ENCODE measurements around the gene BANF1.

Gene BANF1

DNA sequence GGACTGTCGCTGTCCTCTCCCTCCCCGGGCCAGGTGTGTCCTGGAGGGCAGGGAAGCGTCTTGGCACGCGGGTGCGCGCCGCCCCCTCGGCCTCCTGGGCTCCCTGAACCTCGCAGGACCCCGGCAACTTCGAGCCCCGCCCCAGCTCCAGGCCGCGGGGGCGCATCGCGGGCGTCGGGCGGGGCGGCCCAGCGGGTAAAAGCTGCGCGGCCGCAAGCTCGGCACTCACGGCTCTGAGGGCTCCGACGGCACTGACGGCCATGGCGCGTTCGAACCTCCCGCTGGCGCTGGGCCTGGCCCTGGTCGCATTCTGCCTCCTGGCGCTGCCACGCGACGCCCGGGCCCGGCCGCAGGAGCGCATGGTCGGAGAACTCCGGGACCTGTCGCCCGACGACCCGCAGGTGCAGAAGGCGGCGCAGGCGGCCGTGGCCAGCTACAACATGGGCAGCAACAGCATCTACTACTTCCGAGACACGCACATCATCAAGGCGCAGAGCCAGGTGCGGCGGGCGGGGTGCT is 9.5 kb downstream of the BANF1 start, which contains the start of gene CST6:
Gene CST6 (plus strand): TSS at position 224 of the 519 bp plus-strand sequence. CDS start 37 bp downstream, at position 261.
- TF ChIP-seq, protein P1, sequence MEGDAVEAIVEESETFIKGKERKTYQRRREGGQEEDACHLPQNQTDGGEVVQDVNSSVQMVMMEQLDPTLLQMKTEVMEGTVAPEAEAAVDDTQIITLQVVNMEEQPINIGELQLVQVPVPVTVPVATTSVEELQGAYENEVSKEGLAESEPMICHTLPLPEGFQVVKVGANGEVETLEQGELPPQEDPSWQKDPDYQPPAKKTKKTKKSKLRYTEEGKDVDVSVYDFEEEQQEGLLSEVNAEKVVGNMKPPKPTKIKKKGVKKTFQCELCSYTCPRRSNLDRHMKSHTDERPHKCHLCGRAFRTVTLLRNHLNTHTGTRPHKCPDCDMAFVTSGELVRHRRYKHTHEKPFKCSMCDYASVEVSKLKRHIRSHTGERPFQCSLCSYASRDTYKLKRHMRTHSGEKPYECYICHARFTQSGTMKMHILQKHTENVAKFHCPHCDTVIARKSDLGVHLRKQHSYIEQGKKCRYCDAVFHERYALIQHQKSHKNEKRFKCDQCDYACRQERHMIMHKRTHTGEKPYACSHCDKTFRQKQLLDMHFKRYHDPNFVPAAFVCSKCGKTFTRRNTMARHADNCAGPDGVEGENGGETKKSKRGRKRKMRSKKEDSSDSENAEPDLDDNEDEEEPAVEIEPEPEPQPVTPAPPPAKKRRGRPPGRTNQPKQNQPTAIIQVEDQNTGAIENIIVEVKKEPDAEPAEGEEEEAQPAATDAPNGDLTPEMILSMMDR (IDR thresholded peaks at IDR 0.05; ENCODE audit: control insufficient read depth, extremely low read depth, insufficient read depth), result no peak
- DNase-seq (ENCODE audit: low read depth), result no peak
- no peak within 1 kb of the TSS for H3K4me3 ChIP-seq (ENCODE audit: low read depth, low read length)

- H3K4me3 ChIP-seq (ENCODE audit: low read depth, low read length), result no peak overlapping the region
- DNase-seq (ENCODE audit: low read depth), result no peak
- TF ChIP-seq, protein P1 (IDR thresholded peaks at IDR 0.05; ENCODE audit: control insufficient read depth, extremely low read depth, insufficient read depth), result no peak
These were observed 10.2 kb downstream of the BANF1 start for GRCh38 chr11:66012371-66012945.

- TF ChIP-seq, protein P1 (IDR thresholded peaks at IDR 0.05; ENCODE audit: control insufficient read depth, extremely low read depth, insufficient read depth), result no peak
- DNase-seq (ENCODE audit: low read depth), result no peak
- H3K4me3 ChIP-seq (ENCODE audit: low read depth, low read length), result no peak overlapping the region
These were observed 10.9 kb downstream of the BANF1 start for GRCh38 chr11:66012946-66013761.

DNA sequence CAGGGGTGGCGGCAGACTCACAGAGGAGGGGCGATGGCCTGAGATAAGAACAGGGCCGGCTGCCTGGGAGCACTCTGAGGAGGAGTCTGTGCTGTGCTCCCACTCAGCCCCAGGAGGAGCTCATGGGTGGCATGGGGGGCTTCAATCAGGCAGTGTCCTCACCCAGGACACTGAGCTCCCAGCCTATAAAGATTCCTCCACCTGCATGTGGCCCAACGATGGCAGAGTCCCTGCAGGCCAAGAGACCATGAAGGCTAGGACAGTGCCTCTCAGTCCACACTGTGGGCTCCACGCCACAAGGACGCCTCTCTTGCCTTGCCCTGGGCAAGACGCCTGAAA is 11.4 kb downstream of the BANF1 start:
- TF ChIP-seq, protein P1 (IDR thresholded peaks at IDR 0.05; ENCODE audit: control insufficient read depth, extremely low read depth, insufficient read depth), result no peak
- DNase-seq (ENCODE audit: low read depth), result no peak
- H3K4me3 ChIP-seq (ENCODE audit: low read depth, low read length), result no peak overlapping the region

GRCh38 chr11:66014804-66015453 is 12.6 kb downstream of the BANF1 start:
- H3K4me3 ChIP-seq (ENCODE audit: low read depth, low read length), result no peak overlapping the region
- DNase-seq (ENCODE audit: low read depth), result no peak
- TF ChIP-seq, protein P1 (IDR thresholded peaks at IDR 0.05; ENCODE audit: control insufficient read depth, extremely low read depth, insufficient read depth), result no peak

DNA sequence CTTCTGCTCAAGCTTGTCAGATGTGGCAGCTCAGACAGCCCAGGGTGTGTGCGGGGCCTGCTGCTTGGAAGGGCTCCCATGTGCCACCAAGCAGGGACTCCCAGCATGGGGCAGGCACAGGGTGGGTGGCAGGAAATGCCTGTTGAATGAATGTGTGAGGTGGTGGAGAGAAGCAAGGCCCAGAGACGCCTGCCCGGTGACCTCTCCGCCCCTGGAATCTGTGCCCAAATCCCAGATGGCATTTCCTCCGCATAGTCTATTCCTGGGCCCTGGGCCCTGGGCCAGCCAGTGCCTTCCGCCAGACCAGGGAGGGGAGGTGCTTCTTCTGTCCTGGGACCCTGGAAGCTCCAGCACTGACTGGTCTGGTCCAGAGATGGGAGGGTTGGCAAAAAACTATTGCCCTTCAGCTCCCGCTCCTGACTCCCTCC is 13.2 kb downstream of the BANF1 start:
- H3K4me3 ChIP-seq (ENCODE audit: low read depth, low read length), result no peak overlapping the region
- DNase-seq (ENCODE audit: low read depth), result no peak
- TF ChIP-seq, protein P1 (IDR thresholded peaks at IDR 0.05; ENCODE audit: control insufficient read depth, extremely low read depth, insufficient read depth), result no peak

All from LNCaP clone FGC (cell line).